Astrocyte (in vitro differentiated cells and primary cell): ENCODE data around the gene ACSF2. TPM values are rescaled to one million over a fixed set of nuclear protein-coding genes. Genes with fewer than 3 reads are reported as not detected.
"Not testable (repeated sequence)": the region's sequence is repeated elsewhere in the genome, so short reads cannot be mapped to it uniquely, and the experiment has no call there.

Source experiments
- DNase-seq: peaks from one replicate; pipeline ENCODE4 v3.0.0-alpha.2; 2010; ENCODE audit warnings: low read depth
- FAIRE-seq: peaks from 2 replicates; lab custom pipeline; 2011; peaks lifted over from hg19 to GRCh38; lab: Jason Lieb, UNC
- H2AFZ ChIP-seq: 2 replicates; pipeline ENCODE4 v1.6.0; 2012; ENCODE audit warnings: low read depth, low read length, inconsistent platforms
- H3K27ac ChIP-seq: 2 replicates; pipeline ENCODE4 v1.5.1; 2011; ENCODE audit warnings: low read depth, low read length, inconsistent platforms
- H3K27me3 ChIP-seq: 2 replicates; pipeline ENCODE4 v1.6.0; 2011; ENCODE audit warnings: low read length, inconsistent platforms; ENCODE audit not compliant: insufficient read depth
- H3K36me3 ChIP-seq: 2 replicates; pipeline ENCODE4 v1.5.1; 2011; ENCODE audit warnings: low read length, inconsistent platforms; ENCODE audit not compliant: insufficient read depth
- H3K4me1 ChIP-seq: 2 replicates; pipeline ENCODE4 v1.5.1; 2011; ENCODE audit warnings: low read length, inconsistent platforms; ENCODE audit not compliant: insufficient read depth
- H3K4me2 ChIP-seq: 2 replicates; pipeline ENCODE4 v1.6.0; 2012; ENCODE audit warnings: low read length, inconsistent platforms
- H3K4me3 ChIP-seq: 2 replicates; pipeline ENCODE4 v1.5.1; 2011; ENCODE audit warnings: low read depth, mild to moderate bottlenecking, low read length, inconsistent platforms; ENCODE audit not compliant: insufficient read depth
- H3K79me2 ChIP-seq: 2 replicates; pipeline ENCODE4 v1.6.0; 2012; ENCODE audit warnings: mild to moderate bottlenecking, low read length, inconsistent platforms; ENCODE audit not compliant: insufficient read depth
- H3K9ac ChIP-seq: 2 replicates; pipeline ENCODE4 v1.6.0; 2012; ENCODE audit warnings: mild to moderate bottlenecking, low read length, inconsistent platforms
- H3K9me3 ChIP-seq: 2 replicates; pipeline ENCODE4 v1.5.1; 2012; ENCODE audit warnings: low read depth, mild to moderate bottlenecking, low read length, inconsistent platforms; ENCODE audit not compliant: insufficient read depth
- H4K20me1 ChIP-seq: 2 replicates; pipeline ENCODE4 v1.6.0; 2012; ENCODE audit warnings: low read length, inconsistent platforms; ENCODE audit not compliant: insufficient read depth
- H3K27ac Mint-ChIP-seq: one replicate; pipeline ENCODE4 v1.8.0; 2021; ENCODE audit warnings: mild to moderate bottlenecking, mixed read lengths; ENCODE audit not compliant: unreplicated experiment
- H3K27me3 Mint-ChIP-seq: one replicate; pipeline ENCODE4 v1.8.0; 2021; ENCODE audit warnings: low read depth, mixed read lengths; ENCODE audit not compliant: unreplicated experiment
- H3K36me3 Mint-ChIP-seq: one replicate; pipeline ENCODE4 v1.8.0; 2021; ENCODE audit warnings: low read depth, mixed read lengths; ENCODE audit not compliant: unreplicated experiment
- H3K4me1 Mint-ChIP-seq: one replicate; pipeline ENCODE4 v1.8.0; 2021; ENCODE audit warnings: low read depth, mixed read lengths; ENCODE audit not compliant: unreplicated experiment
- H3K4me3 Mint-ChIP-seq: one replicate; pipeline ENCODE4 v1.8.0; 2021; ENCODE audit warnings: mild to moderate bottlenecking, moderate library complexity, mixed read lengths; ENCODE audit not compliant: unreplicated experiment
- H3K9me3 Mint-ChIP-seq: one replicate; pipeline ENCODE4 v1.8.0; 2021; ENCODE audit warnings: mild to moderate bottlenecking, mixed read lengths; ENCODE audit not compliant: unreplicated experiment
- CTCF ChIP-seq: IDR thresholded peaks from 2 replicates; pipeline ENCODE4 v1.5.1; 2011; ENCODE audit warnings: low read depth, mild to moderate bottlenecking, inconsistent platforms, low read length, moderate library complexity; ENCODE audit not compliant: insufficient read depth
- EZH2 ChIP-seq: IDR thresholded peaks from 2 replicates; pipeline ENCODE4 v1.6.1; 2012; ENCODE audit warnings: mild to moderate bottlenecking, low read length, inconsistent platforms; ENCODE audit not compliant: insufficient read depth
- total RNA-seq: library from RNA; stranded (reverse); gene quantifications from 2 replicates; pipeline ENCODE4 v1.2.1, GENCODE V29; 2021

Gene ACSF2
- total RNA-seq, 1 donor from 2014 or later = 28.3 TPM

- H3K79me2 ChIP-seq, DNase-seq, H3K9ac ChIP-seq, H3K9me3 ChIP-seq, H3K27ac Mint-ChIP-seq, H3K4me2 ChIP-seq, H3K27ac ChIP-seq, H3K4me1 Mint-ChIP-seq, H3K36me3 Mint-ChIP-seq, H3K36me3 ChIP-seq, H2AFZ ChIP-seq, H3K4me3 ChIP-seq, H3K4me3 Mint-ChIP-seq, H3K9me3 Mint-ChIP-seq, H3K4me1 ChIP-seq, H4K20me1 ChIP-seq, FAIRE-seq: not testable (repeated sequence)
- peaks cover 15% of the 10 kb centered on the region for H3K27me3 Mint-ChIP-seq
- peaks cover 12% of the 10 kb centered on the region for H3K27me3 ChIP-seq
These were observed 20.7 kb upstream of the ACSF2 start for GRCh38 chr17:50405351-50405750.

- H3K4me1 Mint-ChIP-seq = no peaks in the 10 kb centered on the region
- no peak overlapping the region for H3K4me3 ChIP-seq
- TF ChIP-seq CTCF (no peak), EZH2 (no peak)
- peaks cover 15% of the 10 kb centered on the region for H3K27me3 Mint-ChIP-seq
- H3K27ac Mint-ChIP-seq = no peak overlapping the region
- no peak overlapping the region for H3K27ac ChIP-seq
- no peak overlapping the region for H3K4me3 Mint-ChIP-seq
- H3K36me3 ChIP-seq = no peaks in the 10 kb centered on the region
- no peak for DNase-seq
- H4K20me1 ChIP-seq = no peaks in the 10 kb centered on the region
- peaks cover 2% of the 10 kb centered on the region for H3K9me3 Mint-ChIP-seq
- H3K36me3 Mint-ChIP-seq = no peaks in the 10 kb centered on the region
- no peak overlapping the region for H3K9ac ChIP-seq
- H3K4me1 ChIP-seq = no peaks in the 10 kb centered on the region
- no peaks in the 10 kb centered on the region for H3K79me2 ChIP-seq
- H3K9me3 ChIP-seq = no peaks in the 10 kb centered on the region
- H3K4me2 ChIP-seq = no peak overlapping the region
- FAIRE-seq = no peak
- H3K27me3 ChIP-seq = peaks cover 12% of the 10 kb centered on the region
- H2AFZ ChIP-seq = no peak overlapping the region
These were observed 19.4 kb upstream of the ACSF2 start for GRCh38 chr17:50406578-50406977.

GRCh38 chr17:50407921-50408320 lies 18.1 kb upstream of the ACSF2 start:
- H2AFZ ChIP-seq = no peak overlapping the region

More at GRCh38 chr17:50407921-50408320, 18.1 kb upstream of the ACSF2 start:
- no peaks in the 10 kb centered on the region for H3K36me3 ChIP-seq
- H3K4me1 Mint-ChIP-seq = no peaks in the 10 kb centered on the region
- no peaks in the 10 kb centered on the region for H3K4me1 ChIP-seq
- peaks cover 6% of the 10 kb centered on the region for H3K9me3 Mint-ChIP-seq
- peaks cover 2% of the 10 kb centered on the region for H3K36me3 Mint-ChIP-seq
- H3K9me3 ChIP-seq = no peaks in the 10 kb centered on the region
- H3K27ac Mint-ChIP-seq = no peak overlapping the region
- no peak overlapping the region for H3K4me3 ChIP-seq
- H3K27ac ChIP-seq = no peak overlapping the region
- H3K79me2 ChIP-seq = no peaks in the 10 kb centered on the region
- TF ChIP-seq EZH2 (no peak), CTCF (no peak)
- no peak overlapping the region for H3K4me3 Mint-ChIP-seq
- H3K4me2 ChIP-seq = no peak overlapping the region
- H3K9ac ChIP-seq = no peak overlapping the region
- peaks cover 19% of the 10 kb centered on the region for H3K27me3 Mint-ChIP-seq
- H3K27me3 ChIP-seq = peaks cover 12% of the 10 kb centered on the region
- no peaks in the 10 kb centered on the region for H4K20me1 ChIP-seq
- DNase-seq = no peak
- no peak for FAIRE-seq
